Renal cortical epithelial cell (primary cell): ENCODE data around the gene ERG. TPM values are rescaled to one million over a fixed set of nuclear protein-coding genes. Genes with fewer than 3 reads are reported as not detected.

Experiments
- DNase-seq: peaks from one replicate; pipeline ENCODE4 v3.0.0-alpha.2; 2011; ENCODE audit warnings: low read depth
- total RNA-seq: library from RNA; depleted of rRNA; stranded (reverse); fragments of >200 nt; gene quantifications from 2 replicates; pipeline ENCODE4 v1.2.3, GENCODE V29; 2014

Gene ERG
- total RNA-seq, 1 donor from 2014 or later, result 0.15 TPM

GRCh38 chr21:38356883-38357625 lies 141.2 kb downstream of the ERG start:
- no peak for DNase-seq

DNA sequence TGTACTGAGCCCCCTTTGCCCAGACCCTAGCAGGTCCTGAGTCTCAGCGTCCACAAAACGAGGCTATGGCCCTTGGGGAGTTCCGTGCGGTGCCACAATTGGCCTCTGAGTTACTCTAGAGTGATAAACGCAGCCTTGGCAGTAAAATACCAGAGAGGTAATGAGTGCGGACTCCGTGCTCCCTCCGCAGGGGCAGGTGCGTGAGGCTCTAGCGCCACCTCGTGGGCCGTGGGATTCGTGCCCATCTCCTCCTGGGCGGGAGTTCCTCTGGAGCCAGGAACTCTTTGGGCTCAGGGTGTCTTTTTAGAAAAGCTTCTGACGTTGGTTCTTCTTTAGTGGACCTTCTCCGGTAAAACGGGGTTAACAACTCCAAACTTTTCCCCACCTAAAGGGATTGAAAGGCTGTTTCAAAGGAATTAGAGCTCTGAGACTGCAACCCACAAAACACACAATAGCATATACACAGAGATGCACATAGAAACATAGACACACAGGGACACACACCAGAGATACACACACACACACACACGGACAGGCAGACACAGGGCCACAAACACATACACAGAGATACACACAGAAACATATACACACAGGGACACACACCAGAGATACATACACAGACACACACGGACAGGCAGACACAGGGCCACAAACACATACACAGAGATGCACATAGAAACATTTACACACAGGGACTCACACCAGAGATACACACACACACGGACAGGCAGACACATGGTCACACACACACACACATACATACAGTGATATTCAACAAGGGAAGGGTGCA lies 142.1 kb downstream of the ERG start:
- DNase-seq, result peak; percentile 39

DNA sequence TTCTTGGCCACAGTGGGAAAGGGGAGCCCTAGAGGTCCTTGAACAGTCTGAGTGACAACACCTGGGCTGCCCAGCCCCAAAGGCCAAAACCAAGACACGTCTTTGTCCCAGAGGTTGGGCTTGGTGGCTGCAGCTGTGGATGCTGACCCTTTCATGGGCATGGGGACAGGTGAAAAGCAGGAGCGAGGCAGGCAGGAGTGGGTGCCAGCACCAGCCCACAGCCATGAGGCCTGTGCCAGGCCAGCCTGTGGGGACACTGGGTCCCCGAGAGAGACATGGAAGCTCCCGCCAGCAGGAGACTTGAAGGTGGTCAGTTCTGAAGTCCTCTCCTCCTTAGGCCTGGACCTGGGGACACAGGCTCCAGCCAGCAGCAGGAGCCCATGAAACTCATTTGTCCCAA lies 142.9 kb downstream of the ERG start:
- no peak for DNase-seq

DNA sequence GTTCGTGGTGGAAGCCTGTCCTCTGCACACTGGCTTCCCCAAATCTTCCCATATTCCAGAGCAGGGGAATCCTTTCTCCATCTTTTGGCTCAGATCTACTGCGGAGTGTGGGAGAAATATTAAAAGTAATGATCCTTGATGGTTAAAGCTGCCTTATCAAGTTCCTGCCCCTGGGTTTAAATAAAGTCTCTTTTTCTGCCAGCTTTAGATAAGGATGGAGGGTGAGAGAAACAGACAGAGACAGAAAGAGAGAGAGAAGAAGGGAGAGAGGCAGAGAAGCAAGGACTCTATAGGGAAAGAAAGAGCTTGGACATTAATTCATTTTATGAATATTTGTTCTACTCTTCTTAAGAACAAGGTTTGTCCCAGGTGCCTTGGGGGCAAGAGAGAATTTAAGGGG lies 143.5 kb downstream of the ERG start:
- no peak for DNase-seq

DNA sequence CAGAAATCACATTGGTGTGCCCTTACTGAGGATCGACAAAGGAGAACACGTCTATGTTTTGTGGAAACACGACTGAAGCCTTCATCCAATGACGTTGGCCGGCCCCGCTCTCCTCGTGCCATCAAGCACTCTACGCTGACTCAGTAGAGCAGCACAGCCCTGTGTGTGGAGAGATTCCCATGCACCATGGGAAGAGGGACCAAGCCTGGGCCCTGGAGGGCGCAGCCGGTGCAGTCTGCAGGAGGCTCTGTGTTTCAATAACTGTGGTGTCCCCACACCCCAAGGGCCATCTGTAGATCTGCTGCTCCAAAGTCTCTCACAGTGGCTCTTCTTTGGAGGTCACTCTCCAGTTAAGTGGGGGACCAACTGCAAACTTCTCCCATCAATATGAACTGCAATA lies 144.0 kb downstream of the ERG start:
- no peak for DNase-seq

DNA sequence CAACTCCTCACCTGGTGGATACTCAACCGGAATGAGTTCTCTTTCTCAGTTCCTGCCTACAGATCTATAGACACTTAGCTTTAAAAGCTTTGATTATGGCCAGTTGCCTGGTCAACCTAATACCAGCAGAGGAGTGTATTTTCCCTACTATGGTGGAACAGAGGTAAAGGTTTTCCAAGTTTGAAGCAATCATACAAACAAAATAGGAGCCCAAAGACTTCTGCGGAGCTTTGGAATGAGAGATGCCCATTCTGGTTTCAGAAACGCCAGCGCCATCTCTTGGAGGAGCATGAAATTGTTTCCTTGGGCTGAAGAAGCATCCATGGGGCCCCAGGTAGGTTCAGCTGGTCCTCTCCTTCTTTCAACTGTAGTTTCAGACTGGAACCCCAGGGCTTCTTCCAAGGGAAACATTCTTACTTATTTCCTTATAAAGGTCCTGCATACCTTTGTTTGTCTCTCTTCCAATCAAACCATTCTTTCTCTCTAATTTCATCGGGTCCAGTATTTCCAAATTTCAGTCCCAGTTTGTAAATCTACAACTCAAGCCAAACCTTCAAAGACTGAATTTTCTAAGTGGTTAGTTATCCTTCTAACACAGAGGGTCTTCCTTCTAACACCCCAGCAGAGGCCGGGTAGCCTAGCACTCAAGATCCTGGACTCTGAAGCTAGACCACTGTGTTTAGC lies 145.6 kb downstream of the ERG start:
- peak; percentile 77 for DNase-seq

DNA sequence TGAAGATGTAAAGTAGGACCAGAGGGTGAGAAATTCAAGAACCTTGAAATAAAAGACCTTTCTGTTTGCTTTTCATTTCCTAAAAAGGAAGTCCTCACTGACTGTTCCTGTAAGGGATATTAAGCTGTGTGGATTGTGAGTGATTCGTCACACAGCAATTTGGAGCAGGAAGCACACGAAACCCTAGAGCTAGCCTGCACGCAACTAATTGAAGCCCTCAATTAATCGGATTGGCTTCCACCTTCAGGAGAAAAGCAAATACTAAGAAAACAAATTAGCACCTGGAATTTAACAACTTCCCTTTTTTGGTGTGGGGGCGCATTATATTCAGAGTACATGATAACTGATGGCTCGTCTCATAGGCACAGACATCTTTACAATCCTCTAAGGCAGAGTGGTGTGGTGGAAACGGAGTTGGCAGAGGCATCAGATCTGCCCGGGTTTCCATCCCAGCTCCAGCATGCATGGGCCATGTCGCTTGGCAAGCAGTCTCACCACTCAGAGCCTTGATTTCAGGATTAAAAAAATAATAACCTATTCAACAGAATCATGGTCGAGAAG lies 146.2 kb downstream of the ERG start:
- peak; percentile 95 for DNase-seq

GRCh38 chr21:38351176-38351959 lies 146.9 kb downstream of the ERG start:
- no peak for DNase-seq

- peak; percentile 33 for DNase-seq
Measured at GRCh38 chr21:38350684-38351083, 147.6 kb downstream of the ERG start.

DNA sequence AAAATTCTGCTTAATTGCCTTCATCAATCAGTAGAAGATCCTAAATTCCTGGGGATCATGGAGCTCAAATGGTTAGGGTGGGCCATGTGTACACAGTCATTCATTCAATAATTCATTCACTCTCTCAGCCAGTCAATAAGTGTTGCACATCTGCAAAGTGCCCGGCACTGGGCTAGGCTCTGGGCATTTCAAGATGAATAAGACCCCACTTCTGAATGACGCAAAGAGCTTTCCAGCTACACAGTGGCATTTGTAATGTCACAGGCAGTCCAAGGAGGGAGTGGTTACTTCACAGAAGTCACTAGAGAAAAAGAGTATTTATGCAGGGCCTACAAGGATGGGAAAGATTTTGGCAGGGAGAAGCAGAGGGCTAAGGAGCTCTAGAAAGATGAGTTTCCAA lies 148.3 kb downstream of the ERG start:
- no peak for DNase-seq

- DNase-seq, result peak; percentile 65
Measured at GRCh38 chr21:38349111-38349746, 149.0 kb downstream of the ERG start.

- DNase-seq, result no peak
Measured at GRCh38 chr21:38346286-38346685, 152.0 kb downstream of the ERG start.

- peak; percentile 81 for DNase-seq
Measured at GRCh38 chr21:38343691-38344090, 154.6 kb downstream of the ERG start.

- no peak for DNase-seq
Measured at GRCh38 chr21:38342739-38343138, 155.5 kb downstream of the ERG start.

DNA sequence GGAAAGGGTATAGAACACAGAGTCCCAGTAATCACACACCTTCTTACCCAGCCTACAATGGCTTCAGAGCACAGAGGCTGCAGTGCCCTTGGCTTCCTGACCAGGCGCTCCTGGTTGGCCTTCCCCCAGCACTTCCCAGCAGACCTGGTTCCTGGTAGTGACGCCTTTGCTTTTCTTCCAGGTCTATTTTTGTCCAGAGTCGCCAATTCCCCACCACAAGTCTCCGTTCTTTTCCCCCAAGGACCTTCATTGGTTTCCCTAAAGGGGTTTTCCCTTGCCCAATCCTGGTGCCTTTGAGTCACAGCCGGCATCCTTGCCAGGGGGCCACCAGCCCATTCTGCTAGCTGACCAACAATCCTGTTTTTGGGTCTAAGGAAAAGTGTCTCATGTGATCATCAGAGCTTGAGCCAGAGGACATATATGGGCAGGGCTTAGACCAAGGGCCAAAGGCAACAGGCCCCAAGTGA lies 156.7 kb downstream of the ERG start:
- DNase-seq, result no peak

DNA sequence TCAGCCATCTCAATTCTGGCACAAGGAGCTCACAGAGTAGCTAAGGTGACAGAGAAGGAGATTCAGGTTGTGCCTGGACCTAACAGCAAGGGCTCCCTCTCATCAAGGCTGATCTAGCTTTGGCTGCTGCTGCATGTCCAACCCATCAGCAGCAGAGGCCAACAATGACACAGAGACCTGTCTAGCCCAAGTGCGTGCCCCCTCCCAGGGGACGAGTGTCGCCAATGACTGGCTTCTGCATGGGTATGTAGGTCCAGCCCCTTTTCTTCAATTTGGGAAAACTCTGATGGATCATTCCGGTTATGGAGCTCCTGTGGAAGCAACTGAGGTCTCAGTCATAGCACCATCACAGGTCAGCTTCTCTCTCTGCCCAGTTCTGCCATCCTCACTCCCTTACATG lies 158.1 kb downstream of the ERG start:
- DNase-seq, result no peak

DNA sequence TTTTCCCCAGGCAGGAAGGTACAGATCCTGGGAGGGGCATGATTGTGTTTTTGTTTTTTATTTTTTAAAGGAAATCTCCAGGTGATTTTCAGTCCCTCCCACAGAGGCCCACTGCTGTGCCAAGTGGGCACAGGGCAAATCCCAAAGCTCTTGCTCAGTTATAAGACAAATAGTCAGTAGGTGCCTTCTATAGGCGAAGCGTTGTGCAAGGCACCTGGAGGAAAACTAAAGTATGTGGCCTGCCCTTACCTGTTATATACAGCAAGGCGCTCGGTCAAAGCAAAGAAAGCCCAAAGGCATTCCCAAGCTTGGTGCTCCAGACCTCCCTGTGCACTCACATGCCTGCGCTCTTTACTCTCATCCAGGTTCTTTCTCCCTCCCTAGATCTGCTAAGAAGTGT lies 160.5 kb downstream of the ERG start:
- no peak for DNase-seq

DNA sequence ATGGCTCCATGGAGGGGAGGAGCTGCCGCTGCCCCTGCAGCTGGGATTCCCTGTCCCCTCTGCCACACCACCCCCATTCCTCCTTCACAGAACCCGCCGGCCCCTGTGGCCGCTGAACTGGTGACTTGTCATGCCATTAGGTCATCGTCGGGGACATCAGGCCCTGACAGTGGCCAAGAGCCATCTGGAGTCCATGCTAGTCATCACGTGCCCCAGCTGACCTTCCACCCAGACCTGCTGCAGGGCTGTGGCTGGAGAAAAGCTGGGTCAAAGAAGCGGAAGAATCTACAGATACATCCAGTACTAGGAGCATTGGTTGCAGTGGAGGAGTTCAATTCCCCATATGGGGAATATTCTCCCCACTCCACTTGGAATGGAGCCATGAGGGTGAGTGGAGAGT lies 163.4 kb downstream of the ERG start:
- DNase-seq, result no peak

- DNase-seq, result peak; percentile 50
Measured at GRCh38 chr21:38333301-38334272, 164.7 kb downstream of the ERG start.

- no peak for DNase-seq
Measured at GRCh38 chr21:38330666-38331065, 167.6 kb downstream of the ERG start.
